T-cell (primary cell): Measurements from ENCODE around the gene GFY. TPM values are rescaled to one million over a fixed set of nuclear protein-coding genes. Genes with fewer than 3 reads are reported as not detected.

Experiments
- ATAC-seq, 4 experiments: fragments of 200-7000 bp in 3 of 4; fragments of 150-1000 bp in 1 of 4; cut with Tn5 transposase; replicated peaks in 1 of 4; 1 replicate in 3 of 4; 2 replicates in 1 of 4; pipeline ENCODE4 v1.10.0; 2021; ENCODE audit warnings: moderate library complexity in 3 of 4, mild to moderate bottlenecking in 2 of 4, moderate number of reproducible peaks in 1 of 4
- CTCF ChIA-PET, 2 donors: fragments of 300-600 bp; sonication (Branson Sonifier 250); formaldehyde crosslinking; loops; one replicate each; lab custom pipeline; 2022; ENCODE audit warnings: antibody characterized with exemption in 2 of 2; lab: Charles Lee
- POLR2A ChIA-PET, 2 donors: fragments of 300-600 bp; sonication (Branson Sonifier 250); formaldehyde crosslinking; loops; one replicate each; lab custom pipeline; 2022; ENCODE audit warnings: antibody characterized with exemption in 2 of 2; lab: Charles Lee
- DNase-seq, 35 experiments: peaks; one replicate each; pipeline versions ENCODE4 v3.0.0 to v3.0.0-alpha.2; 2013 to 2023
- H3K27ac ChIP-seq: one replicate; pipeline ENCODE4 v1.5.1; 2013; ENCODE audit warnings: low read length
- H3K27me3 ChIP-seq, 2 experiments: replicated peaks in 1 of 2; 1 replicate in 1 of 2; 2 replicates in 1 of 2; pipeline versions ENCODE4 v1.6.1 to v1.7.0; 2013; ENCODE audit warnings: low read length in 1 of 2, mixed read lengths in 1 of 2; ENCODE audit not compliant: control insufficient read depth in 2 of 2, insufficient read depth in 2 of 2; ENCODE audit errors: extremely low read depth in 1 of 2
- H3K36me3 ChIP-seq, 2 donors: 1 replicate in 1 of 2; 2 replicates in 1 of 2; pipeline versions ENCODE4 v1.6.1 to v1.7.0; 2013; ENCODE audit warnings: low read length in 1 of 2; ENCODE audit not compliant: control insufficient read depth in 2 of 2, insufficient read depth in 1 of 2; ENCODE audit errors: extremely low read depth in 1 of 2
- H3K4me1 ChIP-seq, 2 experiments: 1 replicate in 1 of 2; 2 replicates in 1 of 2; pipeline versions ENCODE4 v1.6.1 to v1.7.0; 2013; ENCODE audit warnings: low read length in 2 of 2, mixed read lengths in 1 of 2; ENCODE audit not compliant: insufficient read depth in 2 of 2, control insufficient read depth in 1 of 2; ENCODE audit errors: extremely low read depth in 1 of 2
- H3K4me3 ChIP-seq, 2 donors: 1 replicate in 1 of 2; 2 replicates in 1 of 2; pipeline versions ENCODE4 v1.5.1 to v1.7.0; 2013; ENCODE audit warnings: mild to moderate bottlenecking in 2 of 2, low read length in 1 of 2, moderate library complexity in 1 of 2; ENCODE audit not compliant: control insufficient read depth in 1 of 2; ENCODE audit errors: extremely low read depth in 1 of 2
- H3K9me3 ChIP-seq: 2 replicates; pipeline ENCODE4 v1.7.0; 2013
- H3K27ac Mint-ChIP-seq, 2 donors: one replicate each; pipeline ENCODE4 v1.8.0; 2020 to 2021; ENCODE audit warnings: mild to moderate bottlenecking in 2 of 2, mixed read lengths in 2 of 2
- H3K27me3 Mint-ChIP-seq, 2 donors: one replicate each; pipeline ENCODE4 v1.8.0; 2021 to 2022; ENCODE audit warnings: mixed read lengths in 2 of 2
- H3K36me3 Mint-ChIP-seq: one replicate; pipeline ENCODE4 v1.8.0; 2021; ENCODE audit warnings: mixed read lengths
- H3K4me1 Mint-ChIP-seq, 3 donors: one replicate each; pipeline ENCODE4 v1.8.0; 2020 to 2022; ENCODE audit warnings: mixed read lengths in 3 of 3, mild to moderate bottlenecking in 1 of 3
- H3K4me3 Mint-ChIP-seq, 3 donors: one replicate each; pipeline ENCODE4 v1.8.0; 2020 to 2022; ENCODE audit warnings: mild to moderate bottlenecking in 3 of 3, mixed read lengths in 3 of 3, moderate library complexity in 3 of 3
- H3K9me3 Mint-ChIP-seq, 3 donors: one replicate each; pipeline ENCODE4 v1.8.0; 2020 to 2022; ENCODE audit warnings: mixed read lengths in 3 of 3
- WGBS: methylation state at CpG from one replicate; pipeline ENCODE4 v1.1.5; 2013; ENCODE audit warnings: missing lambda C conversion rate; ENCODE audit not compliant: insufficient coverage; 5-methylcytosine and 5-hydroxymethylcytosine counted together
- total RNA-seq, 35 experiments: library from RNA in 6 of 35; stranded (reverse) in 6 of 35; fragments of 120-200 nt in 1 of 35; gene quantifications; one replicate each; pipeline versions ENCODE4 v1.2.1 to v1.2.4 and lab custom pipeline; 2013 to 2026

The GFY gene
- total RNA-seq, 5 donors from 2014 or later (not counting 1 experiment from before 2014, with no cell fraction given), result 0.16 TPM; not detected in 4

DNA sequence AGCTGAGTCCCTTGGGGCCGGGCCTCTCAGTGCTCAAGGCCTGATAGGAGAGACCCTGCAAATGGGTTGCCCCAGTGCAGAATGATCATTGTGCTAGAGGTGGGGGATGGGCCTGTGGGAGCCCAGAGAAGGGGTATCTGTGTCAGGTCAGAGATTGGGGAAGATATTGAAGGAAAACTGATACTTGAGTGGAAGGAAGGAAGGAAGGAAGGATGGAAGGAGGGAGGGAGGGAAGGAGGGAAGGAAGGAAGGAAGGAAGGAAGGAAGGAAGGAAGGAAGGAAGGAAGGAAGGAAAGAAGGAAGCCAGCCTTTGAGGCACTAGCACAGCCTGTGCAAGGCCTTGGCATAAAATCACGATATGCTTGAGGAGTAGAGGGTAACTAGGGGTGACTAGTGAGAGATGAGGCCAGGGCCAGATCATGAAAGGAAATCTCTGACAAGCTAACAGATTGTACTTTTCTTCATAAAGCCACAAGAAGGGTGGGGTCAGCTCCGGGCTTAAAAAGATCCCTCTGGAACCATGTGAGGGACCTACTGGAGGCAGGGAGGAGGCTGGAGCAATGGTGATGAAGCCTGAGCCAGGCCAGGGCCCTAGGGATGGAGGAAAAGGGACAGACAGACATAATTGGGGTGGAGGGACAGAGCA is 13.4 kb upstream of the GFY start:
- H3K36me3 Mint-ChIP-seq, result no peaks in the 10 kb centered on the region
- peaks cover 48 to 55% (median 51%) of the 10 kb centered on the region in 3 donors for H3K4me1 Mint-ChIP-seq
- ATAC-seq (no peak), DNase-seq (no peak)
- ChIA-PET CTCF (no interaction called here), POLR2A (interaction anchor here (0.7 to 1.0 kb wide), 2 partner anchors 12 to 67 kb away, joined by 4 read pairs; no protein-coding TSS in a partner anchor)
- H3K4me3 Mint-ChIP-seq, result peak overlapping the region in 1 of 3 donors; percentile 30
- Histone ChIP-seq H3K4me1 (peaks cover 36 to 57% of the 10 kb centered on the region in 2 experiments), H3K27ac (no peak overlapping the region), H3K36me3 (no peaks in the 10 kb centered on the region), H3K4me3 (no peak overlapping the region), H3K27me3 (peaks cover 0 to 17% of the 10 kb centered on the region in 2 experiments), H3K9me3 (no peaks in the 10 kb centered on the region)
- H3K9me3 Mint-ChIP-seq, result no peaks in the 10 kb centered on the region
- peak overlapping the region; percentile 78 to 80 for H3K27ac Mint-ChIP-seq
- 65% methylated on average over 2 of the region's 3 CpGs for WGBS
- H3K27me3 Mint-ChIP-seq, result peaks cover 0 to 3% of the 10 kb centered on the region in 2 donors

GRCh38 chr19:49413348-49413747 is 11.8 kb upstream of the GFY start:
- Mint-ChIP-seq H3K9me3 (no peaks in the 10 kb centered on the region), H3K27me3 (peaks cover 5 to 13% of the 10 kb centered on the region in 2 donors), H3K27ac (no peak overlapping the region), H3K36me3 (no peaks in the 10 kb centered on the region), H3K4me3 (no peak overlapping the region), H3K4me1 (peaks cover 37 to 42% (median 41%) of the 10 kb centered on the region in 3 donors)
- Histone ChIP-seq H3K9me3 (no peaks in the 10 kb centered on the region), H3K4me1 (peaks cover 31 to 42% of the 10 kb centered on the region in 2 experiments), H3K27me3 (peaks cover 0 to 31% of the 10 kb centered on the region in 2 experiments), H3K4me3 (no peak overlapping the region), H3K27ac (no peak overlapping the region), H3K36me3 (no peaks in the 10 kb centered on the region)
- CTCF ChIA-PET, result interaction anchor here in 1 of 2 donors (0.6 kb wide), 1 partner anchor 13 kb away, joined by 10 read pairs; no protein-coding TSS in a partner anchor
- 92% methylated on average over 4 of the region's 9 CpGs for WGBS
- DNase-seq (no peak), ATAC-seq (no peak)
- POLR2A ChIA-PET, result no interaction called here

GRCh38 chr19:49414256-49414655 is 10.9 kb upstream of the GFY start:
- Mint-ChIP-seq H3K4me3 (no peak overlapping the region), H3K27me3 (peaks cover 13 to 22% of the 10 kb centered on the region in 2 donors), H3K36me3 (no peaks in the 10 kb centered on the region), H3K4me1 (peaks cover 29 to 33% (median 32%) of the 10 kb centered on the region in 3 donors), H3K27ac (no peak overlapping the region), H3K9me3 (no peaks in the 10 kb centered on the region)
- H3K4me1 ChIP-seq, result peaks cover 22 to 33% of the 10 kb centered on the region in 2 experiments
- no peak overlapping the region for H3K27ac ChIP-seq
- no peaks in the 10 kb centered on the region for H3K36me3 ChIP-seq
- ATAC-seq (no peak), DNase-seq (no peak)
- ChIA-PET CTCF (no interaction called here), POLR2A (no interaction called here)
- H3K9me3 ChIP-seq, result no peaks in the 10 kb centered on the region
- 94% methylated on average over 3 of the region's 3 CpGs for WGBS
- no peak overlapping the region for H3K4me3 ChIP-seq
- H3K27me3 ChIP-seq, result peaks cover 0 to 37% of the 10 kb centered on the region in 2 experiments

- ATAC-seq, result no peak
- Histone ChIP-seq H3K4me1 (peaks cover 13 to 23% of the 10 kb centered on the region in 2 experiments), H3K4me3 (no peak overlapping the region), H3K9me3 (no peaks in the 10 kb centered on the region), H3K36me3 (no peaks in the 10 kb centered on the region), H3K27ac (no peak overlapping the region), H3K27me3 (peaks cover 0 to 44% of the 10 kb centered on the region in 2 experiments)
- no peak for DNase-seq
- Mint-ChIP-seq H3K27ac (no peak overlapping the region), H3K9me3 (no peaks in the 10 kb centered on the region), H3K4me1 (peaks cover 19 to 24% (median 22%) of the 10 kb centered on the region in 3 donors), H3K36me3 (no peaks in the 10 kb centered on the region), H3K4me3 (no peak overlapping the region), H3K27me3 (peaks cover 23 to 32% of the 10 kb centered on the region in 2 donors)
- CTCF ChIA-PET, result no interaction called here
- WGBS, result 51% methylated on average over 11 of the region's 15 CpGs
- POLR2A ChIA-PET, result no interaction called here
Measured at GRCh38 chr19:49415102-49415809, 9.9 kb upstream of the GFY start.

- no peaks in the 10 kb centered on the region for H3K9me3 ChIP-seq
- CTCF ChIA-PET, result no interaction called here
- Mint-ChIP-seq H3K9me3 (no peaks in the 10 kb centered on the region), H3K4me3 (no peak overlapping the region), H3K4me1 (peaks cover 20 to 26% (median 25%) of the 10 kb centered on the region in 3 donors), H3K27ac (no peak overlapping the region), H3K27me3 (peaks cover 29 to 38% of the 10 kb centered on the region in 2 donors), H3K36me3 (no peaks in the 10 kb centered on the region)
- peaks cover 0 to 49% of the 10 kb centered on the region in 2 experiments for H3K27me3 ChIP-seq
- peaks cover 13 to 18% of the 10 kb centered on the region in 2 experiments for H3K4me1 ChIP-seq
- no peak overlapping the region for H3K4me3 ChIP-seq
- DNase-seq (no peak), ATAC-seq (no peak)
- POLR2A ChIA-PET, result no interaction called here
- 83% methylated on average over 1 of the region's 2 CpGs for WGBS
- no peaks in the 10 kb centered on the region for H3K36me3 ChIP-seq
- H3K27ac ChIP-seq, result no peak overlapping the region
Measured at GRCh38 chr19:49415810-49416200, 9.4 kb upstream of the GFY start.

DNA sequence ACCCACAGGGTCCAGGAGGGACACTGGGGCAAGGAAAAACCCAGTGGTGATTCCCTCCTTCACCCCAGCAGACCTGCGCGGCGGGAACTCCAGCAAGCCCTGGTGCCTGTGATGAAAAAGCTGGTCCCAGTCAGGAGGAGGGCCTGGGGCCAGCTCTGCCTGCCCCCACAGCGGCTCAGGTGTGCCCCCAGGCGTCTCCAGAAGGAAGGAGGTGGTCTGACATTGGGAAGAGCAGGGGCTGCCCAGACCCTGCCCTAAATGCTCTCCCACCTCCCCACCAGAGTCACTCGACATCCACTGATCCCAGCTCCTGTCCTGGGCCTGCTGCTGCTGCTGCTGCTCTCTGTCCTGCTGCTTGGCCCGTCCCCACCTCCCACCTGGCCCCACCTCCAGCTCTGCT is 8.1 kb upstream of the GFY start:
- no peaks in the 10 kb centered on the region for H3K36me3 Mint-ChIP-seq
- no peak for ATAC-seq
- DNase-seq, result no peak
- Histone ChIP-seq H3K9me3 (no peaks in the 10 kb centered on the region), H3K27me3 (peaks cover 3 to 61% of the 10 kb centered on the region in 2 experiments), H3K36me3 (no peaks in the 10 kb centered on the region), H3K4me3 (no peak overlapping the region), H3K27ac (no peak overlapping the region), H3K4me1 (peaks cover 4 to 18% of the 10 kb centered on the region in 2 experiments)
- H3K27ac Mint-ChIP-seq, result no peak overlapping the region
- H3K9me3 Mint-ChIP-seq, result no peaks in the 10 kb centered on the region
- H3K27me3 Mint-ChIP-seq, result peaks cover 42 to 50% of the 10 kb centered on the region in 2 donors
- CTCF ChIA-PET, result no interaction called here
- peaks cover 19 to 26% (median 25%) of the 10 kb centered on the region in 3 donors for H3K4me1 Mint-ChIP-seq
- POLR2A ChIA-PET, result no interaction called here
- 43% methylated on average over 2 of the region's 7 CpGs for WGBS
- H3K4me3 Mint-ChIP-seq, result no peak overlapping the region
